ENCODE data around the gene ZDHHC18. TPM values are rescaled to one million over a fixed set of nuclear protein-coding genes. Genes with fewer than 3 reads are reported as not detected.
A peak's percentile ranks its signal among the peaks of the same experiment; 100 is the strongest.
"Not testable (repeated sequence)": the region's sequence is repeated elsewhere in the genome, so short reads cannot be mapped to it uniquely, and the experiment has no call there.

ZDHHC18 gene
- total RNA-seq, 2 experiments from 2014 or later, result 18.2 to 19.5 TPM

DNA sequence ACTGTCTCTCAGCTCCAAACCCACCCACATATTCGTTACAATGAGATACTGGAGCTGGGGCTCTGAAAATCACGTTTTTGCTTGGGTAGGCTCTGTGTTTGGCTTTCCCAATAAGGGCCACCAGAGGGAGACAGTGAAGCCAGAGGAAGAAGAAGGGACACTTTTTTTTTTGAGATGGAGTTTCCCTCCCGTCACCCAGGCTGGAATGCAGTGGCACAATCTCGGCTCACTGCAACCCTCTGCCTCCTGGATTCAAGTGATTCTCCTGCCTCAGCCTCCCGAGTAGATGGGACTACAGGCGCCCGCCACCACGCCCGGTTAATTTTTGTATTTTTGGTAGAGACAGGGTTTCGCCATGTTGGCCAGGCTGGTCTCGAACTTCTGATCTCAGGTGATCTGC is 16.4 kb upstream of the ZDHHC18 start:
- H3K4me1 ChIP-seq (ENCODE audit: insufficient read depth, low read length, poor library complexity, severe bottlenecking); H3K9me3 ChIP-seq (ENCODE audit: low read length); H4K20me1 ChIP-seq (ENCODE audit: insufficient read depth, low read length); H3K4me2 ChIP-seq (ENCODE audit: low read length); H3K9me2 ChIP-seq (ENCODE audit: insufficient read depth, low read length); H3K36me3 ChIP-seq (ENCODE audit: insufficient read depth, low read length); CTCF ChIA-PET (ENCODE audit: unreplicated experiment); H3K4me3 ChIP-seq (ENCODE audit: low read depth, low read length, poor library complexity, severe bottlenecking); H2AFZ ChIP-seq (ENCODE audit: low read length); H3K27ac ChIP-seq (ENCODE audit: low read depth, low read length, poor library complexity, severe bottlenecking); H3K79me2 ChIP-seq (ENCODE audit: insufficient read depth, low read depth, low read length); BruUV-seq (replicated peaks): not testable (repeated sequence)
- TF ChIP-seq, protein P1, sequence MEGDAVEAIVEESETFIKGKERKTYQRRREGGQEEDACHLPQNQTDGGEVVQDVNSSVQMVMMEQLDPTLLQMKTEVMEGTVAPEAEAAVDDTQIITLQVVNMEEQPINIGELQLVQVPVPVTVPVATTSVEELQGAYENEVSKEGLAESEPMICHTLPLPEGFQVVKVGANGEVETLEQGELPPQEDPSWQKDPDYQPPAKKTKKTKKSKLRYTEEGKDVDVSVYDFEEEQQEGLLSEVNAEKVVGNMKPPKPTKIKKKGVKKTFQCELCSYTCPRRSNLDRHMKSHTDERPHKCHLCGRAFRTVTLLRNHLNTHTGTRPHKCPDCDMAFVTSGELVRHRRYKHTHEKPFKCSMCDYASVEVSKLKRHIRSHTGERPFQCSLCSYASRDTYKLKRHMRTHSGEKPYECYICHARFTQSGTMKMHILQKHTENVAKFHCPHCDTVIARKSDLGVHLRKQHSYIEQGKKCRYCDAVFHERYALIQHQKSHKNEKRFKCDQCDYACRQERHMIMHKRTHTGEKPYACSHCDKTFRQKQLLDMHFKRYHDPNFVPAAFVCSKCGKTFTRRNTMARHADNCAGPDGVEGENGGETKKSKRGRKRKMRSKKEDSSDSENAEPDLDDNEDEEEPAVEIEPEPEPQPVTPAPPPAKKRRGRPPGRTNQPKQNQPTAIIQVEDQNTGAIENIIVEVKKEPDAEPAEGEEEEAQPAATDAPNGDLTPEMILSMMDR (conservative IDR thresholded peaks at IDR 0.05; ENCODE audit: low read length), result peak; percentile 76
- intact Hi-C loops (cut with micrococcal nuclease; ENCODE audit: unreplicated experiment), result loop anchor here (1.0 to 2.0 kb wide), 3 partner anchors 14 to 68 kb away; no protein-coding TSS in a partner anchor
- DNase-seq (ENCODE audit: low spot score), result peak; percentile 78
- POLR2A ChIA-PET, result interaction anchor here (0.6 to 1.2 kb wide), 2 partner anchors 11 to 72 kb away, joined by 3 to 8 read pairs; no protein-coding TSS in a partner anchor

DNA sequence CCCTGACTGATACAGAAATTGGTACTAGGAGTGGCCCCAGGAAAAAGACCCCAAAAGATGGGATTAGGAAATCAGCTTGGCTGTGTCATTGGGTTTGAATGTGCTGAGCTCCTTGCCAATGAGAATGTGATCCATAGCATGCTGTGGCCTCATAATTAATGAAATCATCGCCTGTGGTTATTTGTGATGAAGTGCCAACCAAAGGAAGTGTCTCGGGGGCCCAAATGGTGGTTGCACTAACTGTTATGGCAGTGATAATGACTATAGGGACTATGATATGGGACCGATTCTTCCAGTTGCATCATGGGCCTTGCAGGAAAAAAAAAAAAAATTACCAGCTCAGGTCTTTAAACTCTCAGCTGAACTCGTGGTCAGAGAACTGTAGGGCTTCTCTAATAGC is 15.4 kb upstream of the ZDHHC18 start:
- Histone ChIP-seq H3K4me3 (ENCODE audit: low read depth, low read length, poor library complexity, severe bottlenecking) (no peak overlapping the region), H3K9me3 (ENCODE audit: low read length) (no peaks in the 10 kb centered on the region), H3K36me3 (ENCODE audit: insufficient read depth, low read length) (no peaks in the 10 kb centered on the region), H3K4me2 (ENCODE audit: low read length) (no peak overlapping the region), H3K27ac (ENCODE audit: low read depth, low read length, poor library complexity, severe bottlenecking) (no peak overlapping the region), H4K20me1 (ENCODE audit: insufficient read depth, low read length) (no peaks in the 10 kb centered on the region), H3K79me2 (ENCODE audit: insufficient read depth, low read depth, low read length) (no peaks in the 10 kb centered on the region), H3K4me1 (ENCODE audit: insufficient read depth, low read length, poor library complexity, severe bottlenecking) (no peaks in the 10 kb centered on the region), H2AFZ (ENCODE audit: low read length) (no peak overlapping the region), H3K9me2 (ENCODE audit: insufficient read depth, low read length) (no peaks in the 10 kb centered on the region)
- TF ChIP-seq EZH2phosphoT487 (IDR thresholded peaks at IDR 0.05; ENCODE audit: borderline replicate concordance, low read depth, low read length), result no peak
- TF ChIP-seq, protein P1 (conservative IDR thresholded peaks at IDR 0.05; ENCODE audit: low read length), result no peak
- CTCF ChIA-PET (ENCODE audit: unreplicated experiment), result interaction anchor here (0.7 to 1.0 kb wide), 3 partner anchors 17 to 40 kb away, joined by 3 to 4 read pairs (median 3); partner anchors contain the start of gene PIGV
- BruUV-seq (replicated peaks), result no TSS peak
- intact Hi-C loops (cut with micrococcal nuclease; ENCODE audit: unreplicated experiment), result loop anchor here (2.0 kb wide), 1 partner anchor 22 kb away; no protein-coding TSS in a partner anchor
- DNase-seq (ENCODE audit: low spot score), result no peak
- POLR2A ChIA-PET, result interaction anchor here (0.9 to 1.9 kb wide), 5 partner anchors 9 to 89 kb away, joined by 3 to 9 read pairs (median 5); partner anchors contain the start of gene GPATCH3

DNA sequence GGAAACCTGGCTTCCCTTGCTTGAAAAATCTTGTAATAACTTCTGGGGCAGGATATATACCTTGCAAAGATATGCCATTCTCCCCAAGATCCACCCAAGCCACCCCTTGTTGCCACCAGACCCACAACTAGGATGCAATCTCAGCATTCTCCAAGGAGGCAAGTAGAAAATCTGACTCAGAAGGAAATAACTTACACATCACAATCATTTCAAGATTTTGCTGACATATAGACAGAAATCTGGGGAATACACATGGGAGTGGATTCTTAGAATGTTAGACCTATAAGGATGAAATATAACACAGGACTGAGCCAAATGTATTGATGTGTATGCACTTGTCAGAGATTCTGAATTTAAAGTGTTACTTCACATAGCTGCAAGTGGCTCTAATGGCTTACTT is 14.8 kb upstream of the ZDHHC18 start:
- DNase-seq (ENCODE audit: low spot score), result no peak
- POLR2A ChIA-PET, result interaction anchor here (0.6 to 1.9 kb wide), 9 partner anchors 9 to 89 kb away, joined by 3 to 9 read pairs (median 4); partner anchors contain the start of gene GPATCH3
- Histone ChIP-seq H4K20me1 (ENCODE audit: insufficient read depth, low read length) (no peaks in the 10 kb centered on the region), H3K4me1 (ENCODE audit: insufficient read depth, low read length, poor library complexity, severe bottlenecking) (no peaks in the 10 kb centered on the region), H3K79me2 (ENCODE audit: insufficient read depth, low read depth, low read length) (no peaks in the 10 kb centered on the region), H3K9me2 (ENCODE audit: insufficient read depth, low read length) (no peaks in the 10 kb centered on the region), H3K9me3 (ENCODE audit: low read length) (no peaks in the 10 kb centered on the region), H2AFZ (ENCODE audit: low read length) (no peak overlapping the region), H3K4me2 (ENCODE audit: low read length) (no peak overlapping the region), H3K36me3 (ENCODE audit: insufficient read depth, low read length) (no peaks in the 10 kb centered on the region), H3K4me3 (ENCODE audit: low read depth, low read length, poor library complexity, severe bottlenecking) (no peak overlapping the region), H3K27ac (ENCODE audit: low read depth, low read length, poor library complexity, severe bottlenecking) (no peak overlapping the region)
- CTCF ChIA-PET (ENCODE audit: unreplicated experiment), result no interaction called here
- BruUV-seq (replicated peaks), result no TSS peak
- intact Hi-C loops (cut with micrococcal nuclease; ENCODE audit: unreplicated experiment), result loop anchor here (2.0 kb wide), 1 partner anchor 21 kb away; no protein-coding TSS in a partner anchor
- TF ChIP-seq, protein P1 (conservative IDR thresholded peaks at IDR 0.05; ENCODE audit: low read length), result no peak
- TF ChIP-seq EZH2phosphoT487 (IDR thresholded peaks at IDR 0.05; ENCODE audit: borderline replicate concordance, low read depth, low read length), result no peak

All from OCI-LY7 (cell line).